GM21529 (cell line): Measurements from ENCODE around the gene FAN1.

Experiments used
- ATAC-seq: cut with Tn5 transposase; IDR thresholded peaks from one replicate; pipeline ENCODE4 v1.9.1; 2021; ENCODE audit not compliant: unreplicated experiment

FAN1 gene

DNA sequence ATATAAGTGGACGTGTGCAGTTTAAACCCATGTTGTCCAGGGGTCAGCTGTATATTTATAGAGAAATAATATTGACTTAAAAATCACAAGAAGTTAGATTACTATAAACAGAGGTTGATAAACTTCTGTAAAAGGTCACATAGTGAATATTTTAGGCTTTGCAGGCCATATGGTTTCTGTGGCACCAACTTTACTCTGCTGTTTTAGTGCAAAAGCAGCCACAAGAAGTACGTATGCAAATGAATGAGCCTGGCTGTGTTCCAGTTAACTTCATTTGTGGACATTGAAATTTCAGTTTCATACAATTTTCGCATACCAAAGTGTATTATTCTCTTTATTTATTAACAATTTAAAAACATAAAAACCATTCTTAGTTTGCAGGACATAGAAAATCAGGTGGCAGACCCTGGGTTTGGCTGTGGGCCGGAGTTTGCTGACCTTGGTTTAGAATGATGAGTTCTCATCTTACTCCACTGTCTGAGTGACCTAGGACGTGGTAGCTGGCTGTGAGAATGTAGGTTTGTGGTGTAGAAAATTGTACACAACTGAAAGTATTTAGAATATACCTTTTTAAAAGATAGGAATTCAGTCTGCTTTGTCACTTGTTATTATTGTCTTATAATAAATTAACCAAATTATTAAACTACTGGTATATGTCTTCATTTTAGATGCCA, 16.3 kb downstream of the FAN1 start:
- no peak for ATAC-seq

DNA sequence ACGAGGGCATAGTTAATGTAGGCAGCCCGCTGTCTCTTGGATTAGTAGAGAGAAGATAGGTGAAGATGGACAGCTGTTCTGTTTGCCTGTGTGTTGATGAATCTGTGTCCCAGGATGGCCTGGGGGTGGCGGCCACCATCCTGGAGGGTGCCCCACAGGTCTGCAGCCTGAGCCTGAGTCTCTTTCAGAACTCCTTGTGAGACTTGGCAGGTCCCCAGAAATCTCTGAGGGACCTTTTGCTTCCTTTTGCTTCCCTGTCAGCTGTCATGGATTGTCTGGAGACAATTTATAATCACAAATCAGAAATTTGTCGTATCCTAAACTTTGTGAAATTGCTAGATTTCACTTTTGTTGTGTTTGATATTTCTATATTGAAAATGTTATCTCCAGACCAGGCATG, 17.4 kb downstream of the FAN1 start:
- no peak for ATAC-seq

DNA sequence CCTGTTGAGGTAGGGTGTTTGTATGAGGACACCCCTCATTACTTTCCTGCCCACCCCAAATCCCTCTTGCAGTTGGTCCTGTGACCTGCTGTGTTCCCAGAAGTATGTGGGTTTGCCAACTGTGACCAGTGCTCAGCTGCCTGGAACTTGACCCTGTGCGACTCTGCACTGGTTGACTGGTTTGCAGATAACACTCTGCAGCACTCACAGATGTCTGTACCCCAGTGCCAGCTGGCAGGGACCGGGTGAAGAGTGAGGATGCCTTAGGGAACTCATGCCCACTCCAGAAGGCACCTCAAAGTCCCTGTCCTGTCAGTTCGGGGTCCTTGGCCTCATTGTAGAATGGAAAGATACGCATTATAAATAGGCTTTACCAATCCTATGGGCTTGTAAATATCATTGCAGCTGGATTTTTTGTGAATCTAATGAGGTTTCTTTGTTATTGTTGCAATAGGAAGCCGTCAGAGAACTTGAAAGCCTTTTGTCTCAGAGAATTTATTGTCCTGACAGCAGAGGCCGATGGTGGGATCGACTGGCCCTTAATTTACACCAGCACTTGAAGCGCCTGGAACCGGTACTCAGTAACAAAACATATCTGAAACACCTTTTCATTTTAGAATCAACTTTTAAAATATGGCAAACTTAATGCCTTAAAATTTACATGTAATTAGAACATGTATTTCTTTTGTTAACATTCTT, 18.2 kb downstream of the FAN1 start:
- ATAC-seq: no peak

DNA sequence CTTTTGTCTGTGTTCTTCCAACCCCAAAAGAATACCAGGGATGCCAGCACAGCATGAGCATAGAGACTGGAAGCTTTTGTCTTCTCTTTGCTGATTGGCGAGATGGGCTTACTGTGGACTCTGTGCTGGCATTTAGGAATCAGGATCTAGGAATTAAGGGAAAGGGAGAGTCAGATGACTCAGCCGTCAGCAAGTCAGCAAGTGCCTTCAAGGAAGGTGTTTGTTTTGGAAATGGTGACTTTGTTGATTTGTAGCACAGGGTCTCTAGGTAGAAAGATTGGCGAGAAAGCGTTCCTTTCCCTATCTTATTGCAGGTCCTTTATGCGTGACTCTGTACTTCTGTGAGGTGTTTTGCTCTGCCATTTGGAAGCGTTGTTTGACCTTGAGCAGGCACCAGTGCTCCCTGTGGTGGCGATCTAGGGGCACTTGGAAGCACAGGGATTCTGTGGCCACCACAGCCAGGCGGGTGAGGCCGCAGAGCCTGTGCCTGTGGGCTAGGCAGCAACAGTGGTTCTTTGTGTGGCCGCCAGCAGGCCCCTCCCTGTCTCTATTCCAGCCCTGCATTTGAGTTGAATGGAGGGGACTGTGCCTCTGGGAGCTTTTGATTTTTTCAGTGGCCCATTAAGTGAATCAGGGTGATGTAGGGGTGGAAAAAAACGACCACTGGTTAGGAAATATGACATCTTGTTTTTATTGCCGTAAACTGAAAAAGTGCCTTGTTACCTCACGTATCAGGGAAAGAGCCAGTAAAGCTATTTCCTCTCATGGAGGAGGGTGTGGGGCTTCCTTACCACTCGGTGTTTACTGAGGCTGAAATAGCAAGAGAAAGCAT, 19.0 kb downstream of the FAN1 start:
- ATAC-seq: no peak

DNA sequence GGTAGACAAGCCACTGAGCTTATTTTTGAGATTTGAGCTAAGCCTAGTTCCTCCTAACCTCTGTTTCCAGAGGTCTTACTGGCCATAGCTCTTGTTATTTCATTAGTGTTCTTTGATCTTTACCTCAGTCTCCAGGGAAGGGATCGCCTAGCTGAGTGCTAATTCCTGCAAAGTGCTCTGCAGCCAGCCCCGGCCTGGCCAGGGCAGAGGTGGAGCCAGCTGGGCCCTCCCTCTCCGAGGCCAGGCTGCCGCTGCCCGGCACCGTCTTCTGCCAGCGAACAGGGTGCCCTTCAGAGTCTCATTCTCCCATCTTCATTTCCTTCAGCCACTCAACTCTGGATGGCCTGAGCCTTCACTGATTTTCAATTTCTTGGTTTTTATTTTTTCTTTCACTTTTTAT, 19.7 kb downstream of the FAN1 start:
- no peak for ATAC-seq

DNA sequence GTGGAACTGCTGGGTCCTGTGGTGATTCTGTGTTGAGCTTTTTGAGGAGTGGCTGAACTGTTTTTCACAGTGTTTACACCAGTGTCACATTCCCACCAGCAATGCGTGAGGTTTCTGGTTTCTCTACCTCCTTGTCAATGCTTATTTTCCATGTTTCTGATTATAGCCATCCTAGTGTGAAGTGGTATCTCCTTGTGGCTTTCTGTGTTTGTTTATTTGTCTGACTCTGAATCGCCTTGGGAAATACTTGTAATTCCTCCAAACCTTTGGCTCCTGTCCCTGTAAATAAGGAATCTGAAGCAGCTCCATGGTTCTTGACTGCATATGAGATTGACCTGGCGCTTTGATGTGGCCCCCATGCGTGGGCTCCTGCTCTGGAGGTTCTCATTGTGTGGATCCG, 20.6 kb downstream of the FAN1 start:
- no peak for ATAC-seq

DNA sequence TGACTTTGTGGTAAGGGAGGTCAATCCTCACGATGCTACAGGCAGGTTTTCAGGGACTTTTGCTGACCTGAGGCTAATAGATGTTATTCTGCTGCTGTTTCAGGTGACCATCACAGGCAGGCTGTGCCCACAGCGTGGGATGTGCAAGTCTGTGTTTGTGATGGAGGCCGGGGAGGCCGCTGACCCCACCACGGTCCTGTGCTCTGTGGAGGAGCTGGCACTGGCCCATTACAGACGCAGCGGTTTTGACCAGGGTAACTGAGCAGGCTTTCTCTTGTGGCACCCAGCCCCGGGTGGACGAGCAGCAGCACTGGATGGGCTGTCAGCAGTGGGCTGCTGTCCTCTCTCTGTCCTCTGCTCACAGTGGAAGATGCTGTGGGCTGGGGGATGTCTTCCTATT, 22.0 kb downstream of the FAN1 start:
- no peak for ATAC-seq

DNA sequence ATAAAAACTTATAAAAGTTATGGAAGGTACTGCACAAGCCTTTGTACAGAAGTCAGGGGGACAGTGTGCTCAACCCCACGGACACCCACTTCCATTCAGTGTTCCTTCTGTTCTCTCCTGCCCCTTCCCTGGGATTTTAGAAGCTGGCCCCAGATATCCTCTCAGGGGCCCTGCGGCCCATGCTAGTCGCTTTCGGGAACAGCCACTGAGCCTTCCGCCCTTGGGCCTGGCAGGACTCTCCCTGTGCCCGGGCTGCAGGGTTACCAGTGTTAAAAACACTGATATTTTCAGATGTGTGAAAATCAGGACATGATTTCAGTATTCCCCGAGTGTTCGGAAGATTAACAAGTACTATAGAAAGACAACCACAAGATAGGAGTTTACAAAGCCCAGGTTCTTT, 22.4 kb downstream of the FAN1 start:
- ATAC-seq: no peak

DNA sequence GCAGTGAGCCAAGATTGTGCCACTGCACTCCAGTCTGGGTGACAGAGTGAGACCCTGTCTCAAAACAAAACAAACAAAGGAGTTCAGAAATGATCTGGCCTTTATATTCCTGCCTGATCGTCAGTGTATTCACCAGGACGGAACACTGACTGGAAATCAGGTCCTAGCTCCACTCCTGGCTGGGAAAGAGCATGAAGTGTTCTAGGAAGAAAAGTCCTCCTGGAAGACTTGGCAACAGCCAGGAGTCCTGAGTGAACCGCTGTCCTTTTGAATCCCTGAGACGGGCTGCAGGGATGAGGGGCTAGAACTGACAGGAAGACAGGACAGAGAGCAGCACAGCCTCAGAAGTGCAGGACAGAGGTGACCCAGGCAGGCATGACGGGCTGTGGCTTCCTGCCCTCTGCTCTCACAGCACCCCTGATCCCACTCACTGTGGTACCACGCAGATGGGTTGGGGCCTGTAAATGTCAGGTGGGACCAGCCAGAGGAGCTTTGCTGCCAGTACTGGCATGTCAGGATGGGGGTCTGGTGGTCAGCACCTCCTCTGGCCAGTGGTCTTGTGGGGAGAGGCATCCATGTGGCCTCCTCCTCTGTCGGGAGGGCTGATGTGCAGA, 23.5 kb downstream of the FAN1 start:
- no peak for ATAC-seq

DNA sequence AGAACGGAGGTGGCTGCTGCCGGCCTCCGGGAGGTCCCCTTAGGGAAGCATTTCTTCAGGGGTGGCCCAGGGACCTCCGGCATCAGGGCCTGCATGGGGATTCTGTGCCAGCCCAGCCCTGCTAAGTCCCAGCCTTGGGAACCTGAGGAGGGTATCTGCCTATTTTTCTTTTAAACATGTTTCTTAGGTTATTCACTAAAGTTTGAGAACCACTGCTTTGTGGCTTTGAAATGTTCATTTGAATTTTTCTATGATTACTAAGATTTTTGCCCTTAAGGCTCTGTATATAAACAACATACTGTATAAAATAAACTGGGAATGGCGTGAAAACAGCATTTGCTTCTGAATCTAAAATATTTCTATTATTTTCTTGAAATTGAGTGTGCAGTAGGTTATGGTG, 24.4 kb downstream of the FAN1 start:
- no peak for ATAC-seq

DNA sequence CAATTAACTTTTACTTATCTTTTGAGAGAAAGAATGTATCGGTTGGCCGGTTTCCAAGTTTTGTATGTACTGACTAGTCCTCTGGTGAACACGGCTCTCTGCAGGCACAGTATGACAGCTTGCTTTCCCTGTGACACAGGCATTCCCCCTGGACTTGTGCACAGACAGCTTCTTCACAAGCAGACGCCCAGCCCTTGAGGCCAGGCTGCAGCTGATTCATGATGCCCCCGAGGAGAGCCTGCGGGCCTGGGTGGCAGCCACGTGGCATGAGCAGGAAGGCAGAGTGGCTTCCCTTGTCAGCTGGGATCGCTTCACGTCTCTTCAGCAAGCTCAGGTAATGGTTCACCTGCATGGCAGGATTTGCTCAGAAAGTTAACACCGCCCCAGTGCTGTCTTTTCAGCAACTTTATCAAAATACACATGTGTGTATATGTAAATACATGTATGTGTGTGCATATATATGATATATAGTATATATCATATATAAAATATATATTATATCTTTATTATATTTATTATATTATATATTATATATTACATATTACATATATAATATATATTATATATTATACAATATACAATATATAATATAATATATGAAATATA, 25.5 kb downstream of the FAN1 start:
- ATAC-seq: no peak

DNA sequence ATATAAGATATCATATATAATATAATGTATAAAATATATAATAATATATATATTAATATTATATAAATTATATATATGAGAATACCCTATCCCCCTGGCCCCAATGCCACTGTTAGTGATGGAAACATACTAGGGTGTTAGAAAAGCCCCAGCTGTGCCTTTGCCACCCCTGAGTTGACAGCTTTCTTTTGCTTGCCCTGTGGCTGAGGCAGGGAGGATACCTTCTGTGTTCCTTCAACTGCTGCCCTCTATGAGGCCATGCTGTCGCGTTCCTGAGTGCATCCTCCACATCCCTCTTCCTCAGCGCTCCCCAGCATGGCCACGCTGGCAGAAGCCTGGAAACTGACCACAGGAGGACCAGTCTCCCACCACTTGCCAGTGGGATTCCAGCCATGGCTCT, 26.3 kb downstream of the FAN1 start:
- ATAC-seq: no peak

DNA sequence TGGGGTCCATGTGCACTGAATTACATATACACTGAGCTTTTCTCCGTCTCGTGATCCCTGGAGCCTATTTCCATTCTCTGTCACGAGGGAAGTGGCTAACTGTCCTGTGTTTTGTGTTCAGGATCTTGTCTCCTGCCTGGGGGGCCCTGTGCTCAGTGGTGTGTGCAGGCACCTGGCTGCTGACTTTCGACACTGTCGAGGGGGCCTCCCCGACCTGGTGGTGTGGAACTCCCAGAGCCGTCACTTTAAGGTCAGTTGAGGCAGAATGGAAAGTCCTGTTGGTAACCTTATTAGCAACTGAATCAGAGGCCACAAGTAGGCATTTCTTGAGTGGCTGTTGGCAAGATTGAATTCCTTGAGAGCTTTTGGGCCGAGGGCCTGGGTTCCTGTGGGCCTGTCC, 26.7 kb downstream of the FAN1 start:
- ATAC-seq: no peak

DNA sequence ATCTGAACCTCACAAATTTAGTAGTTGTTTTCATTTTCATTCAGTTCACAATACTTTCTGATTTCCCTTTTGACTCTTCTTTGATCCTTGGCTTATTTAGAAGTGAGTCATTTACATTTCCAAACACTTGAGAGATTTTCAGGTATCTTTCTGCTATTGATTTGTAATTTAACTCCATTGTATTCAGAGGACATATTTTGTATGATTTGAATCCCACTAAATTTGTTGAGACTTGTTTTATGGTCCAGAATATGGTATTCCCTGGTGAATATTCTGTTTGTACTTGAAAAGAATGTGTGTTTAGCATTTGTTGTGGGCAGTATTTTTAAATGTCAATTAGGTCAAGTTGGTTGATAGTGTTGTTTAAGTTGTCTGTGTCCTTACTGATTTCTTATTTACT, 29.6 kb downstream of the FAN1 start:
- ATAC-seq: no peak

DNA sequence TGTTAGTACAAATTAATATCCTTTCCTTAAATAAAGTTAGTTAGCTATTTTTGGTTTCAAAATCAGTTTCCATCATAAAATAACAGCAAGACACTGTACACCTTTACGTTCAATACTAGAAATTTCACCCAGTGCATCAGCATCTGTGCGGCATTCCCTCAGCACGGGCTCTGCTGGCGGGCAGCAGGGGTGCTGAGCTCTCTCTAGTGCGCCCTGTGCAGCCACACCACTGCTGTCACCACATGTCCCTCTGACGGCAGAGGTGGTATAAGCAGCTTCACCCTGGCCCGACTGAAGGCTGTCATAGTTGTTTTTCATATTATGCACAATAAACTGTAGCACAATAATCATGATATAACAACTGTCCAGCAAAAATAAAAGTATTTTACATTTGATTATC, 35.4 kb downstream of the FAN1 start:
- ATAC-seq: no peak

DNA sequence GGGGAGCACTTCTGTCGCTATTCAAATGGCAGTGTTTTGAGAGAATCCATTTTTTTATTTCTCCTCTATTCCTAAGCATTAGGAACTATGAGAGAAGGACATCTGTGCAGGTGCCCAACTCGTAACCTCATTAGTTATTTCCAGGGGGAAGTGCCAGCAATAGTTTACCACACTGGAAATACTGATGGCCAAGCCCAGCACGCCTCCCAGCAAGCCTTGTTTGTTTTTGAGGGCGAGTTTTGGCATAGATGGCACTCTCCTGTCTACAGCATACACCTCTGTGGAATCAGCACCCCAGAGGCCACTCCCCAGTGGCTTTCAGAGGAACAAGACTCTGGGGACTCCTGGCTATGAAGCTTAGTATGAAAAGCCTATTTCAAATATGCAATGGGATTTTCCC, 36.6 kb downstream of the FAN1 start:
- ATAC-seq: no peak

DNA sequence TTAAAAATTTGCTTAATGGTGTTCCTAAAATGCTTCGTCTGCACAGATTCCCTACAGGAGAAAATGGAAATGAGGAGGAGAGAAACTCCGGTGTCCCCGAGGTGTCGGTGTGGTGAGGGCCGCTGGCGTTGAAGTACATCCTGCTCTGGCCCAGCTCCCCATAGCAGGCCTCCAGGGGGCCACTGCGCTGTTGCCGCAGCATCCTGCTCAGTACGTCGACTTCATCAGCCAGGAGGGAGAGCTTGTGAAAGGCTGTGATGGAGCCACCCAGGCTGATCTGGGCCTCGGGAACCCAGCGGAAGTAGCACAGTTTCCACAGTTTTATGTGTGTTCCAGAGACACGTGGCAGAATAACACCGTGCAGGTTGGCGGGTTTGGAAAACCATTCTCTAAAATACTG, 37.8 kb downstream of the FAN1 start:
- no peak for ATAC-seq

DNA sequence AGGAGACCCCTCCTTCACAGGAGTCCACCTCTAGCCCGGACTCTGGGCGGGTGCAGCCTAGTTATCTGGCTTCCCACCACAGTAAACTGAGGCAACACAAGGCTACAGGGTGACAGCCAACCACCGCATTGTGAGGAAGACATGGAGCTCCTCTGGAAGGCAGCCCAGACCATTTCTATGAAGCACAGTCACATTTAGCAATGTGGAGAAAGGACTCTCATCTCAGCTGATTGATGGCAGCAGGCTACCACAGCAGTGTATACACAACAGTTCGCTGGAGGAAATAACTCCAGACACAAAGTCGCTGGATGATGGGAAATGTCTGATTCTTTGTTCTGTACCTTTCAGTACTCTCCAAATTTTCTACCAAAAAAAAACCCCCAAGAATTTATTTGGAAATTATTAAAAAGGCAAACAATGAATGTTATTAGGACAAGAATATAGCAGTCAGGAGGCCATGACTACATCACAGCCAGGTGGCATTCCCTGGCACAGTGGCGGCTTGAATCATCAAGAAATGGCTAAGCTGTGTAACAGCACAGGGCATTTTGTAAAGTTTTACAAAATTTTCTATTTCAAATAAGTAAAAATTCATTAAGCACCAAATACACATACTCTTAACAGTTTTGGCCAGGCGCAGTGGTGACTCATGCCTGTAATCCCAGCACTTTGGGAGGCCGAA, 40.1 kb downstream of the FAN1 start:
- ATAC-seq: no peak

DNA sequence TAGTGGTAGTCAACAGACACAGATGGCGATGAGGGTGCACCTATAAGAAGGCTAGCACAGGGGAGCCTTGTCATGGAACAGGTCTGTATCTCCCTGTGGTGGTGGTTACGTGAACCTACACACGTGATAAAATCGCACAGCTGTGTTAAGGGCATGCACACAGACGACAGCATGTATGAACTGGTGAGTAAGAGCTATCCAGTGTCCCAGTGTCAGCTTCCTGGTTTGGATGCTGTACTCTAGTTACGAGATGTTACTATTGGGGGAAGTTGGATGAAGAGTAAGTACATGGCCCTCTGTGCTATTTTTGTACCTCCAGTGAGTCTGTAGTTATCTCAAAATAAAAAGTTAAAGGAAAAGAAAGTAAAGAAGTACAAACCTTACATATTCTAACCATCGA, 49.5 kb downstream of the FAN1 start:
- no peak for ATAC-seq

DNA sequence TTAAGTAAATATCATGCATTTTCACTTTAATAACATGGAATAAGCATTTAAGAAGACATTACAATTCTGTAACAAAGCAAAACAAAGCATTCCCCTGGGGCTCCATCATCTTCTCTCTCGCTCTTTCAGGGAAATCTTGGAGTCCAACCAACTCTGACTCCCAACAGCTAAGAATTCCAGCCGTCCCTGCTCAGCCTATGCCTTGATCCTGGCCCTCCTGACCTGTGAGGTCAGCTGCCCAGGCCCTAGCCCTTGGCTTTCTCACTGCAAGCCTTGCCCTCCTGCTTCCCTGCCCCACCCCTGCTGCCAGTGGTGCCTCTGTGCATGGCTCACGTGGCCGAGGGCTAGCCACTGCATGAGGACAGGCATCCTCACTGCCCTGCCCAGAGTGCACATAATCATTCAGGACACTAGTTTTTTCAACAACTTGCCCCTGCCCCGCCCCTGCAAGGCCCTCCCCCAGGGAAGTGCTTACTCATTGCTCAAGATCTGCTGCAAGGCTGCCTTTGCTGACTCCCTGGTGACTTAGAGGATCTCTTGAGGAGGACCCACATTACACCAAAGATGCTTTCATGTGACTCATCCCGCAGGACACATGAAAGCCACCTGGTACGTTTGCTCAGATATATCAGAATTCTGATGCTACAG, 50.1 kb downstream of the FAN1 start:
- ATAC-seq: no peak
